HepG2 (cell line): ENCODE data around the gene TMEM270. TPM values are rescaled to one million over a fixed set of nuclear protein-coding genes. Genes with fewer than 3 reads are reported as not detected.

Experiments
- ATAC-seq: fragments of 200-7000 bp; cut with Tn5 transposase; 3 replicates; pipeline ENCODE4 v1.9.1; 2020; ENCODE audit warnings: mild to moderate bottlenecking, moderate library complexity
- BruUV-seq: library from RNA; stranded (reverse); fragments of 400-500 nt; replicated peaks from 2 replicates; lab custom pipeline; 2021; lab: Mats Ljungman, UMichigan
- CTCF ChIA-PET: fragments of 300-600 bp; formaldehyde crosslinking; extraction: SDS; loops from one replicate; lab custom pipeline; 2021; ENCODE audit warnings: low total read pairs, inconsistent platforms, low intra/inter-chr PET ratio; lab: Yijun Ruan, JAX
- POLR2A ChIA-PET: fragments of 350-600 bp; sonication (Branson Sonifier 250); formaldehyde crosslinking; loops from one replicate; lab custom pipeline; 2020; ENCODE audit warnings: antibody characterized with exemption, inconsistent platforms; lab: Yijun Ruan, JAX
- DNase-seq: peaks from one replicate; pipeline ENCODE4 v3.0.0-alpha.2; 2015; ENCODE audit warnings: low spot score
- FAIRE-seq: peaks from 3 replicates; lab custom pipeline; 2011; peaks lifted over from hg19 to GRCh38; lab: Jason Lieb, UNC
- H2AFZ ChIP-seq: one replicate; pipeline ENCODE4 v1.6.1; 2011; ENCODE audit warnings: low read length, inconsistent platforms
- H3K27ac ChIP-seq: fragments of 300-600 bp; 3 replicates; pipeline ENCODE4 v1.8.0; 2011; ENCODE audit warnings: mixed run types, mild to moderate bottlenecking, mixed read lengths, low read length, inconsistent platforms; ENCODE audit not compliant: insufficient read depth; ENCODE audit errors: extremely low read length
- H3K27me3 ChIP-seq, 2 experiments: fragments of 200-600 bp in 1 of 2; 2 replicates in 1 of 2; 3 replicates in 1 of 2; pipeline versions ENCODE4 v1.6.0 to v1.8.0; 2011; ENCODE audit warnings: low read length in 2 of 2, mild to moderate bottlenecking in 2 of 2, moderate library complexity in 2 of 2, inconsistent platforms in 1 of 2; ENCODE audit not compliant: insufficient read depth in 2 of 2, control insufficient read depth in 1 of 2
- H3K36me3 ChIP-seq, 2 experiments: fragments of 200-600 bp in 1 of 2; replicated peaks in 1 of 2; 2 replicates in 1 of 2; 3 replicates in 1 of 2; pipeline versions ENCODE4 v1.5.1 to v1.8.0; 2011; ENCODE audit warnings: low read length in 2 of 2, inconsistent platforms in 1 of 2; ENCODE audit not compliant: insufficient read depth in 2 of 2, control insufficient read depth in 1 of 2
- H3K4me1 ChIP-seq: 2 replicates; pipeline ENCODE4 v1.5.1; 2012; ENCODE audit warnings: low read length, inconsistent platforms; ENCODE audit not compliant: insufficient read depth
- H3K4me2 ChIP-seq: 2 replicates; pipeline ENCODE4 v1.6.0; 2011; ENCODE audit warnings: low read depth, low read length, inconsistent platforms
- H3K4me3 ChIP-seq, 3 experiments: fragments of 200-600 bp in 1 of 3; sonication (generic), shearing (Covaris generic) in 1 of 3; replicated peaks in 1 of 3; 2 replicates each; pipeline ENCODE4 v1.5.1; 2011 to 2016; ENCODE audit warnings: low read length in 3 of 3, inconsistent platforms in 2 of 3, low read depth in 2 of 3, mild to moderate bottlenecking in 2 of 3, control low read depth in 1 of 3, mixed read lengths in 1 of 3; ENCODE audit not compliant: insufficient read depth in 1 of 3
- H3K79me2 ChIP-seq: one replicate; pipeline ENCODE4 v1.6.1; 2011; ENCODE audit warnings: low read length, inconsistent platforms; ENCODE audit not compliant: insufficient read depth
- H3K9ac ChIP-seq: 2 replicates; pipeline ENCODE4 v1.6.0; 2011; ENCODE audit warnings: mild to moderate bottlenecking, low read depth, low read length, inconsistent platforms; ENCODE audit not compliant: insufficient read depth
- H3K9me3 ChIP-seq: 2 replicates; pipeline ENCODE4 v1.5.1; 2012; ENCODE audit warnings: mild to moderate bottlenecking, low read length
- H4K20me1 ChIP-seq: 2 replicates; pipeline ENCODE4 v1.6.0; 2011; ENCODE audit warnings: inconsistent platforms, mild to moderate bottlenecking, low read length, moderate library complexity; ENCODE audit not compliant: insufficient read depth
- AKAP8 ChIP-seq: sonication (generic); formaldehyde crosslinking; IDR thresholded peaks from 2 replicates; pipeline ENCODE4 v1.5.1; 2020; ENCODE audit warnings: mild to moderate bottlenecking, missing genetic modification reagents
- BORCS8-MEF2B ChIP-seq: sonication (generic); formaldehyde crosslinking; IDR thresholded peaks from 2 replicates; pipeline ENCODE4 v1.8.0; 2022; ENCODE audit warnings: mild to moderate bottlenecking, missing genetic modification reagents
- EED ChIP-seq: sonication (generic); formaldehyde crosslinking; IDR thresholded peaks from 2 replicates; pipeline ENCODE4 v1.5.0; 2020; ENCODE audit warnings: mild to moderate bottlenecking, missing genetic modification reagents
- NFYC ChIP-seq: IDR thresholded peaks from 2 replicates; pipeline ENCODE4 v1.6.1; 2016; ENCODE audit warnings: missing genetic modification reagents, missing compliant biosample characterization
- ZNF609 ChIP-seq: sonication (generic); formaldehyde crosslinking; IDR thresholded peaks from 2 replicates; pipeline ENCODE4 v1.4.0; 2020; ENCODE audit warnings: mild to moderate bottlenecking, missing genetic modification reagents, borderline replicate concordance
- ZNF704 ChIP-seq: sonication (generic); formaldehyde crosslinking; IDR thresholded peaks from 2 replicates; pipeline ENCODE4 v1.8.1; 2023; ENCODE audit warnings: mild to moderate bottlenecking, inconsistent platforms, moderate library complexity, missing genetic modification reagents, borderline replicate concordance
- ZNF737 ChIP-seq: sonication (generic); formaldehyde crosslinking; IDR thresholded peaks from 2 replicates; pipeline ENCODE4 v1.5.0; 2020; ENCODE audit warnings: missing genetic modification reagents, mild to moderate bottlenecking, borderline replicate concordance
- WGBS: methylation state at CpG from one replicate; pipeline ENCODE4 v1.1.6; 2017; ENCODE audit warnings: low lambda C conversion rate; 5-methylcytosine and 5-hydroxymethylcytosine counted together
- in situ Hi-C: cut with HindIII; loops from 2 replicates; pipeline ENCODE4 v1.10.0; 2017; ENCODE audit warnings: low pct_unique_long_range_greater_than_20kb; ENCODE audit not compliant: extremely low pct_ligation_motif_present
- intact Hi-C: fragments of 100-400 bp; cut with micrococcal nuclease; formaldehyde crosslinking; loops from one replicate; pipeline ENCODE4 v1.10.0; 2022; ENCODE audit not compliant: unreplicated experiment
- polyA plus RNA-seq, 8 experiments: library from polyadenylated mRNA; depleted of rRNA in 3 of 8; stranded (reverse) in 7 of 8; unstranded in 1 of 8; fragments of >200 nt; fragmentation: Illumina TruSeq in 4 of 8; extraction: Trizol in 4 of 8; gene quantifications; 2 replicates each; pipeline versions ENCODE4 v1.2.1 to v1.2.3, GENCODE V29; 2011 to 2016; ENCODE audit warnings: low read depth in 4 of 8, missing spikeins in 1 of 8, mixed read lengths in 1 of 8; ENCODE audit not compliant: insufficient read depth in 1 of 8
- total RNA-seq, 5 experiments: library from RNA; depleted of rRNA; stranded (reverse); fragments of >200 nt; fragmentation: Illumina TruSeq; extraction: Trizol; gene quantifications; 2 replicates each; pipeline ENCODE4 v1.2.3, GENCODE V29; 2016; ENCODE audit warnings: low read depth in 1 of 5

TMEM270 gene
- total and polyA plus RNA-seq, 2 of the 13 experiments (the other 11 are each of a cell fraction or from before 2014, with no cell fraction given), result not detected

DNA sequence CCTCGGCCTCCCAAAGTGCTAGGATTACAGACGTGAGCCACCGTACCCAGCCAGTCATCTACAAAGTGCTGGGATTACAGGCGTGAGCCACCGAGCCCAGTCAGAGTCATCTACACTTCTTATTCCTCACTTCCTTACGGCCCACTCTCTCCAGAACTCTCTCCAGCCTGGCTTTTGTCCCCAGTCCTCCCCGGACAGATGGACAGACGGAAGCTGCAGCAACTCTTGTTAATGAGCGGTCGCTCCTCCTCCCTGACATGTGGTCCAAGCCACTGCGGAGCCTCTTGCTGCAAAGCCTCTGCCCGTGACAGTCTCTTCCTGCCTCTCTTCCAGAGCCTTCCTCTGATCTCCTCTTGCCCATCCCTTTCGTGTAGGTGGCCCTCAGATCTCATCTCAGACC, 45.9 kb downstream of the TMEM270 start (continued):
- no peak for TF ChIP-seq ZNF609 (CRISPR knock-in tag)
- TF ChIP-seq AKAP8, result no peak
- no peak for TF ChIP-seq EED (CRISPR knock-in tag)

GRCh38 chr7:73907554-73908122, 46.7 kb downstream of the TMEM270 start:
- Histone ChIP-seq H3K27me3 (peaks cover 2 to 33% of the 10 kb centered on the region in 2 experiments; a peak in 4 of 5 replicates), H3K79me2 (no peaks in the 10 kb centered on the region), H4K20me1 (no peaks in the 10 kb centered on the region)
- TF ChIP-seq BORCS8-MEF2B (CRISPR knock-in tag) (no peak), ZNF737 (no peak), ZNF704 (CRISPR knock-in tag) (no peak), NFYC (CRISPR knock-in tag) (no peak)
- TF ChIP-seq, all 625 proteins: peak for 0
- Histone ChIP-seq H3K27ac (no peak overlapping the region), H3K4me1 (no peaks in the 10 kb centered on the region), H3K36me3 (no peaks in the 10 kb centered on the region), H2AFZ (no peak overlapping the region), H3K9me3 (no peaks in the 10 kb centered on the region), H3K4me2 (no peak overlapping the region), H3K4me3 (no peak overlapping the region), H3K9ac (no peak overlapping the region)
- ChIA-PET POLR2A (no interaction called here), CTCF (no interaction called here)
- in situ Hi-C loops (no loop called here), intact Hi-C loops (no loop called here)
- no peak for FAIRE-seq
- no peak for DNase-seq
- WGBS, result 41% methylated on average over 12 of the region's 12 CpGs
- no TSS peak for BruUV-seq
- ATAC-seq, result no peak
